ENCODE data around the gene GUCA2A.
"Not testable (repeated sequence)": the region's sequence is repeated elsewhere in the genome, so short reads cannot be mapped to it uniquely, and the experiment has no call there.

GUCA2A gene, protein sequence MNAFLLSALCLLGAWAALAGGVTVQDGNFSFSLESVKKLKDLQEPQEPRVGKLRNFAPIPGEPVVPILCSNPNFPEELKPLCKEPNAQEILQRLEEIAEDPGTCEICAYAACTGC
- long read RNA-seq, donor 1, partial matches to known transcripts, result 0 of 1 reads
- long read RNA-seq, donor 1, other reads (novel, unspliced or antisense), result 0 of 1 reads
- long read RNA-seq, donor 2, result 0 reads
- long read RNA-seq, donor 3, result 0 reads
- long read RNA-seq, donor 4, result 0 reads
- long read RNA-seq, donor 5, result 0 reads
- long read RNA-seq, donor 6, result 0 reads
- long read RNA-seq, donor 7, result 0 reads
- long read RNA-seq, donor 8, result 0 reads

DNA sequence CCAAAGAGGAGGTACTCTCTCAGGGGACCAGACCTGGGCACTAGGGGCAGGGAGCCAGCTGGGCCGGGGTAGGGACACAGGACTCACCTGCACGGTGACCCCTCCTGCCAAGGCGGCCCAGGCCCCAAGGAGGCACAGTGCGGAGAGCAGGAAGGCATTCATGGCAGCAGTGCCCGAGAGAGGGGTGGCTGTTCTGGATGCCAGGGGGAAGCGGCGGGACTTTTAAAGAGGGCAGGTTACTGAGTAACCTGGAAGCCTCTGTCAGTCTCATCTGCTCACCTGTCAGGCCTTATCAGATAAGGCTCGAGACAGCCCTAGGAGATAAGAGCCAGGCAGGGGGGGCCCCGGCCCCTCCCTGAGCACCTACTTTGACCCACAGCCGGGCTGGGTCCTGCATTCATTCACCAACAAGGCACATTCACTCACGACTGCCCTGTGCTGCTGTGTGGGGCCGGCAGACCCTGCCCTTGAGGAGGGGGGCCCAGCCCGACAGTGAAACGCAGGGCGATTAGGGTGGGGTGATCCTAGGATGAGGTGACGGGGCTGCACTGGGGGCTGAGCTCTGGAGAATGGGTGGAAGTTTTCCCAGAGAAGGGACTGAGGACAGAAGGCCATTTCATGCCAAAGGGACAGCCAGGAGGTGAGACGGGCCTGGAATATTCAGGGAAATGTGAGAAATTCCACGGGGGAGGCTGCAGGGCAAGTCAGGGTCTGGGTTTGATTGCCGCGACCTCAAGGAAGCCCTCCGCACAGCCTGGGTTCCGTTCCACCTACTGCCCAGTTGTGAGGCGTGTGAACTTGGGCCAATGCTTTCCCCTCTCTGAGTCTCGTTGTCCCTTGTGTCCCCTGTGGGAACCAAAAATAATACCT, at the start of gene GUCA2A:
Gene GUCA2A, minus strand, starts transcription at position 195 of the 870 bp plus-strand sequence. Its CDS starts 33 bp downstream, at position 162.
- DNase-seq, result no peak

DNA sequence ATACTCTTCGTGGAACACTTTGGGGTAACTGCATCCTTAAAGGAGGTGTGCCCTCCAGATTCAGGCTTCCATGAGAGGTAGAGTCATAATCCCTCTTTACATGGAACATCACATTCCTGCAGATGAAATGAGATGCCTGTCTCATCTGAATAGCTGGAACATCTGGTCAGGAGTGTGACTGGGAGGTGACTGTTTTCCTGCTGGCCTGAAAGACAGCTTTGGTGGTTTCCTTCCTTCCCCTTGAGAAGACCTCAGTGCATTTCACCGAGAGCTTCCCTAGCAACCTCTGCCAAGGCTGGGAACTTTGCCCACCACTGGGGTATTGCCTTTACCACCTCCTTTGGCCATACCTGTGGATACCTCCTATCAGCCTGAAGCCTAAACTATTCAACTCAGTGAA, 46.7 kb upstream of the GUCA2A start:
- no peak for DNase-seq

DNA sequence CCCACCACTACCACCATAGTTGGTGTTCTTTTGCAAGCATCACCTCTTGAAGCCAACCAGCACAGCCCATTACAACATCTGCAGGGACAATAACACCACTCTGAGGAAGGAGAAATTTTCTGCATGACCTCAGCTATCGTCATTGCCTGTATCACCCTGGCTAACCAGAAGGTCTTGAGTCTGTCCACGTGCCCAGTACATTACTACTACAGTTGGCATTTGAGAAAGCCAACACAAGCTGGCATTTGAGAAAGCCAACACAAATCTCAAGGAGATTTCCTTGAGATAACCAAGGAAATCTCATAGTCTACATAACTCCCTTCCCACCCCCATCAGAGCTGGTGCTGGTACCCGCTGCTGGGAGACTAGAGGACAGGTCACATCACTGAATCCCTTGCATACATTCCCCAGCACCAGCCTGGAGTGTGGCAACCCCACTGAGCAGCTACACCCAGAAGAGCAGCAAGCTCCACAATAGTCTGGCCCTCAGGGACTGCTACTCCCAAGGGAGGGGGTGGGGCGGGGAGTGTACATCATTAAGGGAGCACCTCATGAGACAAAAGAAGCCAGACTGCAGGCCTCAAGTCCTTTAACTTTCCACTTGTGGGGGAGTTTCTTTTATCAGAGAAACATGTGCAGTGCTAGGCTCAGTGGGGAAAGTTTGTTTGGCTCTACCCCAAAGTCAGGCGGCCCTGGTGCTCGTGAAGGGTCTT, 46.0 kb upstream of the GUCA2A start:
- DNase-seq, result no peak

DNA sequence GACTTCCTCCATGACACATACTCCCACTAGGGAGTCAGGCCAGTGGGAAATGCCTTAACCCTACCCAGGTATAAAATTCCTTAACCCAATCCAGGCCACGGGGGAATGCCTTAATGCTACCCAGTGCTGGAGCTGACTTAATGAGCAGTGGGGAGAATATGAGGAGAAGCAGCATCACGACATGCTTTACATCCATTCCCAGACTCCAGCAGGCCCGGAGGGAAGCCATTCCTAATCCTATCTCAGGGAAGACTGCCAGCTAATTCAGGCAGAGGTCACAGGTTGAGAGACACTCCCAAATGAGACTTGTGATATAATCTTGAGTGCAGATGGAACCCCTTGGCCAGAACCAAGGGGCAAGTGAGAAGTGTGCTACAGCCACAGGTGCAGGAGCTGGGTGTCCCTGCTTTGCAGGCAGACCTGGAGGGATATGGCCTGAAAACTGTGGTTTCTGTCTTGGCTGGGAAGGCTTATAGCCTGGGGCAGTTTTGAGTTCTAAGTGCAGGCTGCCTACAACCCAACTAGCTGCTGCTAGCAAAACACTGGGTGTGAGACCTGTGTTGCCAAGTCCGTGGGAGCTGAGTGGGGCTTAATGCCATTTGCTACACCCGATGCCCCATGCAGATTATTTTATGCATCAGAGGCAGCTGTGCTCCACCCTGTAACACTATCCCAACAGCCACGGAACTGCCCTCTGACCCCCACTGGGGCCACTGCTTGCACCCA, 45.1 kb upstream of the GUCA2A start:
- DNase-seq, result no peak

DNA sequence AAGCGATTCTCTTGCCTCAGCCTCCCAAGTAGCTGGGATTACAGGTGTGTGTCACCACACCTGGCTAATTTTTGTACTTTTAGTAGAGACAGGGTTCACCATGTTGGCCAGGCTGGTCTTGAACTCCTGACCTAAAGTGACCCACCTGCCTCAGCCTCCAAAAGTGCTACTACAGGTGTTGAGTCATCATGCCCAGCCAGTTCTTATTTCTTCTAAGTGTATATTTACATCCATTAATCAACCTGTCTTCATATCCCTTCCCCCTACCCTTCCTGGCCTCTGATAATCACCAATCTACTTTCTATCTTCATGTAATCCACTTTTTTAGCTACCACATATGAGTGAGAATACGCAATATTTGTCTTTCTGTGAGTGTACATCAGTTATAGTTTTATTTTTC, 42.4 kb upstream of the GUCA2A start:
- DNase-seq, result not testable (repeated sequence)

DNA sequence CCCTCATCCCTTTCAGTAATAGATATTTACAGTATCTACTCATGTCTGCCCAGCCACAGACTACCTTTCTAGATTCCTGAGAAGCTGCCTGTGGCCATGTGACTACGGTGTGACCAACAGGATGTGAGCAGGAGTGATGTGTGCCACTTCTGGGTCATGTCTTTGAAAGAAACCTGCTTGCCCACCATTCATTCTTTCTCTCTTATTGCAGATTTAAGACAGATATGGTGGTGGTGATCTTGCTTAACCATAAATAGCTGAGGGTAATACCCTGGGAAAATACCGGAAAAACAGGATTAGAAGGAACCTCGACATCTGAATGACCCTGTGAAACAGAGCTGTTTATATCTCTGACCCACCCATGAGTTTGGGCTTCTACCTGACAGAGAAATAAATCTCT, 41.6 kb upstream of the GUCA2A start:
- no peak for DNase-seq

DNA sequence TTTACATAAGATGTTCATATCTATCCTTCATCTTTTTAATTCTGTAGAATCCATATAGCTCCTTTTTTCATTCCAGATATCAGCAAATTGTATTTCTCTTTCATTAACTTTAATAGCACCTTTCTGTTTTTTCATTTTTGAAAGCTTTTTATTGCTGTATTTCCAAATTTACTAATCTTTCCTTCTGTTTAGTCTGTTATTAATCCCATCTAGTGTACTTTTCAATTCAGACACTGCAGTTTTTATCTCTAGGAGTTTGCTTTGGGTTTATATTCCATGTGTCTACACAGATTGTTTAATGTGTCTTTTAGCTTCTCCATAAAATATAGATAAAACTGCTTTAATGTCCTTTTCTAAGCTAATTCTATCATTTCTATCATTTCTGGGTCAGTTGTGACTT, 37.4 kb upstream of the GUCA2A start:
- no peak for DNase-seq

DNA sequence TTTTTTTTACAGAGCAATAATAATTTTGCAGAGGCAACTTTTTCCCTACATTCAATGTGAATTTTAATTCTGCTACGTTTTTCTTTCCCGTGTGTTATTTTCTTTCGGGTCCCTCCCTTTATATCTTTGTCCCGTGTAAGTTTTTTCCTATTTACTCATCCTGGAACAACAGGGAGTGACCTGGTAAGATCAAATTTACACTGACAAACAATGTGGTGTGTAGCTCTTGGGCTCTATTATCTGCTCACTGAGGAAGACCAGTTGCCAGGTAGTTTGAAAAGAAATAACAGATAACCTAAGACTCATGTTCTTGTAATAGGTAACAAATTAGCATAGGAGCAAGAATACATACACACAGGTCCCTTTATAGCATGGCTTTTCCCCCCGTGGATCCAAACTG, 33.7 kb upstream of the GUCA2A start:
- DNase-seq, result no peak

DNA sequence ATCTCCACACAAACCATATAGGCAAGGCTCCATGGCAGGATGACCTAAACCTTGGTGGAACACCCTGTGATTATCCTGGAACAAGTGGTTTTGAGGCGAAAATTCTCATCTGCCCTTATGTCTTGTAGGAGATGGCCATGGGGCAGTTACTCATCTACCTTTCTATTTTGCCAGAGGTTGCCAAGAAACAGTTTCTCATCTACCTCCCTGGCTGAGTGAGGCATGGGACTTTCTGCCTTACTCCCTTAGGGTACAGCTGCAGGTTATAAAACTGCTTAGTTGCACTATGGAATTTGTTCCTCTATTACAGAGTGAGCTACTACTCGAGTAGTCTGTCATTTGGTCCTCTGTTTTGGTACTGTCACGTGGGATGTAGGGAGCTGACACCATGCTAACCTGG, 31.3 kb upstream of the GUCA2A start:
- no peak for DNase-seq

DNA sequence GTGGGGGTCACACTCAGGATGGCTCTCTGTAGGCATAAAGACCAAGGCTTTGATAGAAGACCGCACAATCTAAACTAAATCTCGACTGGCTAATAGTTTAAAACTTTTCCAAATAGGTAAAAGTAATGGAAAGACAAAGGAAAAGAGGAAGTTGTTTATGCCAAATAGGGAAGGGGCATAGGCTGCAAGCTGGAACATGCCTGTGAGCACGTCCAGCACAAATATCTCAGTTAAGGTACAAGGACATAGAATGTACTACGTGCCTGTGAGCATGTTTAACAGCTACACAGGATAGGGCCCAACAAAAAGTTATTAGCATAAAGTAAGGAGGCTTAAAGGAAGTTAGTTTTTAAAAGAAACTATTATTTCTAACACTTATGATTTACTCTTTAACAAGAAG, 27.6 kb upstream of the GUCA2A start:
- no peak for DNase-seq

DNA sequence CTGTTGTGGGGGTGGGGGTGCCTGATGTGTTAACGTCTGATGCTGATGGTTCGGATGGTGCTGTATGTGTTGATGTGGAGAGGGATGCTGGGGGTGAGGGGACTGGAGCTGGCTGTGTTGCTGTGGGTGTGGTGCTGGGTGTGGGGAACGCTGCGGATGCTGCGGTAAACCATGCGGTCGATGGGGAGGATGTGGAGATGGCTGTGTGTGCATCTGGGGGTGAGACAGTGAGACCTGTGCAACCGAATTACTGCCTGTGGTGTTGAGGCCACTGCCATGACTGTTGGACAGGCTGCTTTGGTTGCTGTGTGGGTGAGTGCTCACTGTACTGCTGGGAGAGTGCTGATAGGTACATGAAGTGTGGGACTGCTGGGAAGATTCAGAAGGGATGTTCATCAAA, 26.8 kb upstream of the GUCA2A start:
- DNase-seq, result no peak

DNA sequence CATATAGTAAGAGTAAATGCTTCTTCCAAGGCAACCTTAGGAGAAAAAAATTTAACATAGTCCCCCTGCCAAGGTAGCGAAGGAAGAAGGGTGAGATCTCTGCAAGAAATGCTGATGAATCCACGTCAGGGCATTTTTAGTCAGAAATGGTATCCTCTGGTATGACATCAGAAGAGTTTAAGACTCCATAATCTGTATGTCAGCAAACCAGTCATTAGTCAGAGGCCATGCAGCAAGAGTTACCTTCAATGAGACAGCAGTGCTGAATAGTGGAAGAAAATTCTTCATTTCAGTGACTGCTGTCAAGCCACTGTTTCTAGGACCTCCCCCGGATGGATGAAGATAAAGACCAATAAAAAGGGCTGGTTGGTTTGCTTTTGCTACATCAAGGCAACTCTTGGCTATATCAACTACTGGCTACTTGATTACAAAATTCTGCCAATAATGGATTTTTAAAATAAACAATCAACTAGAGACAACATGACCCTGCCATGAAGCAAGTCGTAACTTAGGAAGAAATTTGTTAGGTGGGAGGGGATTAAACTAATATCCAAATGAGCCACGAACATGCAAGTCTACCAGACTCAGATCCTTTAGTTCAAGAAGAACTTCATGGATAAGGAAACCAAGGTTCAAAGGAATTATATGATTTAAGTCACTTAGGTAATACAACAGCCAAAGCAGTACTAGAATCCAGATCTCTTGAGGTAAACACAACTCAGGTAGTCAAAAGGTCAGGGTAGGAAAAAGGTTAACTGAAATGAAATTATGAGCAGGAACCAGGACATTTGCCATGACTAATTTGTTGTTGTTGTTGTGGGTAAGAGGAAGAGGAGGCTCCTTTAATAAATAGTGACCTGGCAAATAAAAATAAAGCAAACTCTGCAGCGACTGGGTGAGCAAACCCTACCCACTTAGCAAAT, 25.6 kb upstream of the GUCA2A start:
- no peak for DNase-seq

DNA sequence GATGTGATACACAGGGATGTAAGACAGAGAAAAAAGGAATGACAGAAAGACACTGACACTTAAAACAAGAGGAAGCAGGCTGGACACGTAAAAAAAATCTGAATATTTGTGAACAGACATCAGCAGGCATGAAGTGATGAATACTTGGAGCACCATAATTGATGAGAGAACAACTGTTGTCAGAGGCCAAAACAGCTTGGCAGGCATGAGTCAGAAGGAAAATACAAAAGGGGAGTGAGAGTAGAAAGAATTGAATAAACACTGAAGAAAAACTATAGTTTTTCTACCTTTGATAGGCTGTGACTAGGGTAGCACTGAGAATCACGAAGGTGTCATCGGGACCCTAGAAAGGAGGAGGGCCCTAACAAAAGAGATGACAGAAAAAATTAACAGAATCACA, 21.6 kb upstream of the GUCA2A start:
- DNase-seq, result no peak

DNA sequence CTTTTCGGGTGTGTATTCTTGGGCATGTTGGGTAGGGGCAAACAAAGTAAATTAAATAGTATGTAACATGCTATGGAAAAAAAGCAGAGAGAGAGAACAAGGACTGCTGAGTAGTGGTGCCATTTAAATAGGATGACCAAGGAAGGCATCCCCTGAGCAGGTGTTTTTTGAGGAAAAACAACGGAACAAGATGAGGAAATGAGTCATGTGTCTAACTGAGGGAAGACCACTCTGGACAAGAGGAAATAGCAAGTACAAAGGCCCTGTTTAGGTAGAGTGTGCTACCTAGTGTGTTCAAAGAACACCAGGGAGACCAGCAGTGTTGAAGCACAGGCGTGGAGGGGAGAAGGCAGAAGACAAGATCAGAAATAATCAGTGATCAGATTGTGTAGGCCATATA, 20.1 kb upstream of the GUCA2A start:
- DNase-seq, result no peak

DNA sequence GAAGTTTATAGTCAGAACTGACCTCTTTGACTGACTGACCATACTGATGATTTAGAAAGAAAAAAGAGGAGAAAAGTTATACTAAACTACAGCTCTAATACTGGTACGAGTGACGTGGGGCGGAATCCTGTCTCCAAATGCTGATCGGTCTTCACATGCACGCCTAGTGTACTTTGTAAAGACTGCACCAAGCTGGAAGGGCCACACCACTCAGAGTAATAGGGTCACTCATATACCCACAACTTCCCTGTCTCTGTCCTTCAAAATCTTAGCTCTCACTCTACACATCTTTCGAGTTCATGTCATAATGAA, 19.4 kb upstream of the GUCA2A start:
- no peak for DNase-seq

DNA sequence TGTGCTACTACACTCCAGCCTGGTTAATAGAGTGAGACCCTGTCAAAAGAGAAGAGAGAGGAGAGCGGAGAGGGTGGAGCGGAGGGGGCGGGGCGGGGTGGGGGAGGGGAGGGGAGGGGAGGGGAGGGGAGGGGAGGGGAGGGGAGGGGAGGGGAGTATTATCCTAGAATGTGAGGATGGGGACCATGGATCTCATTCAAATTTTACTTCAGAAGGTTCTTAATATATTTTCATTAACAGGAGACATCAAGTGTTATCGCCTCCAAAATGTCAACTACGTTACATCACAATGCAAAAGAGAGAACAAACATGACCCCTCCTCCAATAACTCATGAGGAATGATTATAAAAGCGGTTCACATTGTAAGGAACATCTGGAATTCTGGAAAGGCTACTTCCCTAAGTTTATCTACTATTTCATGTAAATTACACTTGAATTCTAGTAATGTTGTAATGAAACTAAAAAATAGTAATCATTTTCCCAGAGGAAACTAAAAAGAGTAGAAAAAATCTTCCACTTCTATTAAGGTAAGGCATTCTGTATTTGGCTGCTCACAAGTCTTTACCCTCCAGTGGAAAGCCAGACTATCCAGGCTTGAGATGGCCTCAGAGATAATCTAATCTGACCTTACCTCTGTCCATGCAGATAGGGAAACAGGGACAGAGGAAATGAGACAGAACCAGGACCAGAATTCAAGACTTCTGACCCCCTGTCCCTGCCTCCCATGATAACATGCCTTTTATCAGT, 18.8 kb upstream of the GUCA2A start:
- DNase-seq, result no peak

DNA sequence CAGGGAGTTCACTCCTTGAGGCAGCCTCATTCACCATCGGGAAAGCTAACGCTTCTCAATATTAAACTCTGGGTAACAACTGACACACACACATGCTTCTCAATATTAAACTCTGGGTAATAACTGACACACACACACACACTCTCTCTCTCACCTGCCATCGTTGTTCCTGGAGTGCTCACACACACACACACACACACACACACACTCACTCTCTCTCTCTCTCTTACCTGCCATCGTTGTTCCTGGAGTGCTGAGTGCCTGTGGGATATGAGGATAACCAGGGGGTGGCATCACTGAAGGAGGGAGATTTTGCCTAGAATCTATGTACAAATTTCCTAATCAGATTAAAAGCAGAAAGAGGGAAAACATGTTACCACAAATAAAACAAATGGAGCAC, 17.1 kb upstream of the GUCA2A start:
- DNase-seq, result no peak

DNA sequence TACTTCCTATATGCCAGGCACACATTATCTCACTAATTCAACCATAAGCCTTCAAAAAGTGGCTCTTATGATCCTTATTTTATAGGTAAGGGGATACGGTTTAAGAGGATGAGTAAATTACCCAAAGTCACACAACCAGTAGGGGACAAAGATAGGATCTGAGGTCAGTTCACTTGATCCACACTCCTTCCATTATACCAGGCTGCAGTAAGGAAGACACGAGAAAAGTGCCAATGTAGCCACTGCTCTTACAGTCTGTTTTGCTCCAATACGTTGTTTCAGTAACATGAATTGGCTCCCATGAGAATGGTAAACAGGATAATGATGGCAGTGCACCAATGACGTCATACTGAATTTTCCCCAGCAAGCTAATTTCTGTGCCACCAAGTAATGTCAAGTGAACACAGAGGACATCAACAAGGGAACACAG, 15.4 kb upstream of the GUCA2A start:
- no peak for DNase-seq

DNA sequence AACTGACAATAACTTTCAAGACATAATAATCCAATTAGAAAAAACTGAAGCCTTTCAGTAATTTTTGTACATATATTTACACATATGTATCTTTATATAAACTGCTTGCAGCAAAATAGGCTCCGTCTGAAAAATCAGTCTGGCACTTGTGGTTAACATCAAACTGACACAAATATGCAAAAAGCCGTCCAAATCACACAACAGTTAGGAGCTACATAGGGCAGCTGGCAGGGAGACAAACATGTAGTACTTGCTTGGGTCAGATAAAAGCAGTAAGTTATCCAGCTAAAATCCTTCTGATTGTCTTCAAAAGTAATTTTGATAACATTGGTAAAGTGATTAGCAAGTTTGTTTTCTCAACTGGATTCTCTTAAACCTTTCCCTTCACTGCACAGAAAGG, 14.7 kb upstream of the GUCA2A start:
- no peak for DNase-seq

DNA sequence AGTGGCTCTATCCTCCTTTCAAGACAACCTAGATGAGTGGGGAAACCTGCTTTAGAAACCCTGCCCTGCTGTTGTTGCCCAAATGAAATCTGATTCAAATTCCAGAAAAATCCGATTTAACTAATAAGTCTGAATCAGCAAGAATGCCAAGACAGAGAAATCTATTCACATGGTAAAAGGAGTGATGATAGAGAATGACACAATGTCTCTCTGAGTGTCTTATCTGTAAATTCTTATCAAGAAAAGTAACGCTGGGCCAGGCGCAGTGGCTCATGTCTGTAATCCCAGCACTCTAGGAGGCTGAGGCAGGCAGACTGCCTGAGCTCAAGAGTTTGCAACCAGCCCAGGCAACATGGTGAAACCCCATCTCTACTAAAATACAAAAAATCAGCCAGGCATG, 13.7 kb upstream of the GUCA2A start:
- DNase-seq, result no peak

DNA sequence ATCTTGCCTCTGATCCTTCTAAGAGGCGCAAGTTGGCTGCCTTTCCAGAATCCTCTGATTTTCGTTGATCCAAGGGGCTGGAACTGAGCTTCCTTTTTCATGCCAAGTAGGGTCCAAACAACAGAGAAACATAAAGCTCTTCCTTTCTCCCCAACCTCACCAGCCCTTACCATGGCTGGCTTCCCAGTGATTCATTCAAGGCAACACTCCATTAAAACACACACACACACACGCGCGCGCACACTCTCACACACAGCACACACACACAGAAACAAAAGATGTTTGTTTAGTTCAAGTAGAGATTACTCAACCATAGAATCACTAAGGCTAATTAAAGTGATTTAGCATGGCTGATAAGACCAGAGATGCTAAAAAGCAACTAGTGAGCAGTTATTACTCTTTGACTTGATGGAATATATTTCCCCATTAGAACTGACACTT, 13.0 kb upstream of the GUCA2A start:
- DNase-seq, result no peak
